Measurements from ENCODE around the gene MAP3K3. TPM values are rescaled to one million over a fixed set of nuclear protein-coding genes. Genes with fewer than 3 reads are reported as not detected.

MAP3K3 gene
- total RNA-seq, 1 experiment from 2014 or later = 11.4 TPM

DNA sequence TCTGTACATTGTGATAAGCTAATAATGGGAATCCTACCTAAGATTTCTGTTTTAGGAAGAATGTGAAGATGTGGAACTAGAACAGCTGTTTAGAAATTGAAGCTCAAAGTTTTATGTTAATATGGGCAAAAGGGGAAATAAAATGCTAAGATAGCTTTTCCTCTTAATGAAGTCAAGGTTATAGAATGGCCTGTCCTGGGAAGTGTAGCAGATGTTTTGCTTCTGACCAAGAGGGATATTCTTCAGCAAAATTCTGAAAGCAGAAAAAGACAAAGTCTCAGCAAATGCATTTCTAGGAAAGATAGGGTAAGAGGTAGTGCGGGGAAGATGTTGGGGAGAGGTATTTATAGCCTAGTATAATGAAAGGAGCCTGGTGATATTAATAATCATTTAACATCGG is 13.1 kb downstream of the MAP3K3 start:
- Mint-ChIP-seq H3K27ac (ENCODE audit: unreplicated experiment) (no peak overlapping the region), H3K27me3 (ENCODE audit: unreplicated experiment) (no peaks in the 10 kb centered on the region), H3K4me3 (ENCODE audit: low read depth, unreplicated experiment) (no peak overlapping the region), H3K9me3 (ENCODE audit: low read depth, unreplicated experiment) (no peaks in the 10 kb centered on the region), H3K4me1 (ENCODE audit: low read depth, unreplicated experiment) (no peaks in the 10 kb centered on the region), H3K36me3 (ENCODE audit: insufficient read depth, unreplicated experiment) (no peaks in the 10 kb centered on the region)
- DNase-seq = no peak
- BruUV-seq (replicated peaks) = no TSS peak
- intact Hi-C loops (cut with micrococcal nuclease; ENCODE audit: unreplicated experiment) = no loop called here
- CTCF ChIA-PET = no interaction called here
- TF ChIP-seq, protein P1, sequence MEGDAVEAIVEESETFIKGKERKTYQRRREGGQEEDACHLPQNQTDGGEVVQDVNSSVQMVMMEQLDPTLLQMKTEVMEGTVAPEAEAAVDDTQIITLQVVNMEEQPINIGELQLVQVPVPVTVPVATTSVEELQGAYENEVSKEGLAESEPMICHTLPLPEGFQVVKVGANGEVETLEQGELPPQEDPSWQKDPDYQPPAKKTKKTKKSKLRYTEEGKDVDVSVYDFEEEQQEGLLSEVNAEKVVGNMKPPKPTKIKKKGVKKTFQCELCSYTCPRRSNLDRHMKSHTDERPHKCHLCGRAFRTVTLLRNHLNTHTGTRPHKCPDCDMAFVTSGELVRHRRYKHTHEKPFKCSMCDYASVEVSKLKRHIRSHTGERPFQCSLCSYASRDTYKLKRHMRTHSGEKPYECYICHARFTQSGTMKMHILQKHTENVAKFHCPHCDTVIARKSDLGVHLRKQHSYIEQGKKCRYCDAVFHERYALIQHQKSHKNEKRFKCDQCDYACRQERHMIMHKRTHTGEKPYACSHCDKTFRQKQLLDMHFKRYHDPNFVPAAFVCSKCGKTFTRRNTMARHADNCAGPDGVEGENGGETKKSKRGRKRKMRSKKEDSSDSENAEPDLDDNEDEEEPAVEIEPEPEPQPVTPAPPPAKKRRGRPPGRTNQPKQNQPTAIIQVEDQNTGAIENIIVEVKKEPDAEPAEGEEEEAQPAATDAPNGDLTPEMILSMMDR (IDR thresholded peaks at IDR 0.05; ENCODE audit: unreplicated experiment) = no peak

GRCh38 chr17:63635787-63636186 is 13.6 kb downstream of the MAP3K3 start:
- Mint-ChIP-seq H3K4me3 (ENCODE audit: low read depth, unreplicated experiment) (no peak overlapping the region), H3K4me1 (ENCODE audit: low read depth, unreplicated experiment) (no peaks in the 10 kb centered on the region), H3K36me3 (ENCODE audit: insufficient read depth, unreplicated experiment) (no peaks in the 10 kb centered on the region), H3K9me3 (ENCODE audit: low read depth, unreplicated experiment) (no peaks in the 10 kb centered on the region), H3K27ac (ENCODE audit: unreplicated experiment) (no peak overlapping the region), H3K27me3 (ENCODE audit: unreplicated experiment) (no peaks in the 10 kb centered on the region)
- CTCF ChIA-PET = no interaction called here
- DNase-seq = no peak
- TF ChIP-seq, protein P1 (IDR thresholded peaks at IDR 0.05; ENCODE audit: unreplicated experiment) = no peak
- no TSS peak for BruUV-seq (replicated peaks)
- intact Hi-C loops (cut with micrococcal nuclease; ENCODE audit: unreplicated experiment) = no loop called here

DNA sequence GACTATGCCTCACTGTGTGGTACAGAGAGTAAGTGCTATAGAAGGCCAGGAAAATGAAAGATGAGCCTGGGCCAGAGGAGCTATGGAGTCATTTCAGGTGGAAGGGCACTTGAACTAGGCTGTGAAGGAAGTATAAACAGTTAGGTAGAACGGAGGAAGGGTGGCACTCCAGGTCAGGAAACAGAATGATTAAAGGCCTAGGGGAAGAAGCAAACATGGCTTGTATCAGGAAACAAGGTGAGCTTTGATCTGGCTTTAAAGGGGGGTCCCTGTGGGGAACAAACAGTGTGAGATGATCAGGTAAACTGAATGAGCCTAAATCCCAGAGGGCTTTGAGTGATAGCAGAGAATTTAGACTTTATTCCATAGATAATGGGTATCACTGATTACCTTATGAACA is 16.9 kb downstream of the MAP3K3 start:
- H3K9me3 Mint-ChIP-seq (ENCODE audit: low read depth, unreplicated experiment) = no peaks in the 10 kb centered on the region

GRCh38 chr17:63640038-63640437 is 17.8 kb downstream of the MAP3K3 start:
- Mint-ChIP-seq H3K4me1 (ENCODE audit: low read depth, unreplicated experiment) (no peaks in the 10 kb centered on the region), H3K9me3 (ENCODE audit: low read depth, unreplicated experiment) (no peaks in the 10 kb centered on the region), H3K27ac (ENCODE audit: unreplicated experiment) (no peak overlapping the region), H3K27me3 (ENCODE audit: unreplicated experiment) (no peaks in the 10 kb centered on the region), H3K36me3 (ENCODE audit: insufficient read depth, unreplicated experiment) (no peaks in the 10 kb centered on the region), H3K4me3 (ENCODE audit: low read depth, unreplicated experiment) (no peak overlapping the region)
- intact Hi-C loops (cut with micrococcal nuclease; ENCODE audit: unreplicated experiment) = no loop called here
- no peak for DNase-seq
- no TSS peak for BruUV-seq (replicated peaks)
- CTCF ChIA-PET = no interaction called here
- TF ChIP-seq, protein P1 (IDR thresholded peaks at IDR 0.05; ENCODE audit: unreplicated experiment) = no peak

More for the DNA sequence above, 16.9 kb downstream of the MAP3K3 start:
- TF ChIP-seq, protein P1 (IDR thresholded peaks at IDR 0.05; ENCODE audit: unreplicated experiment) = no peak
- intact Hi-C loops (cut with micrococcal nuclease; ENCODE audit: unreplicated experiment) = no loop called here
- CTCF ChIA-PET = no interaction called here
- Mint-ChIP-seq H3K36me3 (ENCODE audit: insufficient read depth, unreplicated experiment) (no peaks in the 10 kb centered on the region), H3K27me3 (ENCODE audit: unreplicated experiment) (no peaks in the 10 kb centered on the region), H3K4me3 (ENCODE audit: low read depth, unreplicated experiment) (no peak overlapping the region), H3K27ac (ENCODE audit: unreplicated experiment) (no peak overlapping the region), H3K4me1 (ENCODE audit: low read depth, unreplicated experiment) (no peaks in the 10 kb centered on the region)
- no peak for DNase-seq
- BruUV-seq (replicated peaks) = no TSS peak

Measured in Calu3 (cell line).